DMS53 treated with DMSO at 0.1 percent for 48 hours (cell line): ENCODE measurements around the gene SORCS2.

Experiments
- DNase-seq: peaks from one replicate; lab custom pipeline; 2025; ENCODE audit not compliant: unreplicated experiment; lab: John Stamatoyannopoulos, UW

The SORCS2 gene

GRCh38 chr4:7638984-7639789 is 446.8 kb downstream of the SORCS2 start:
- DNase-seq: no peak

GRCh38 chr4:7640136-7640535 is 447.8 kb downstream of the SORCS2 start:
- no peak for DNase-seq

- no peak for DNase-seq
These were observed 449.4 kb downstream of the SORCS2 start for GRCh38 chr4:7641712-7642111.

GRCh38 chr4:7642741-7643458 is 450.6 kb downstream of the SORCS2 start:
- no peak for DNase-seq

- no peak for DNase-seq
These were observed 452.8 kb downstream of the SORCS2 start for GRCh38 chr4:7645158-7645557.

GRCh38 chr4:7645956-7646355 is 453.6 kb downstream of the SORCS2 start:
- no peak for DNase-seq

GRCh38 chr4:7646384-7647061 is 454.2 kb downstream of the SORCS2 start:
- DNase-seq: no peak

GRCh38 chr4:7647186-7647585 is 454.8 kb downstream of the SORCS2 start:
- DNase-seq: no peak

GRCh38 chr4:7647600-7648543 is 455.5 kb downstream of the SORCS2 start:
- DNase-seq: no peak

GRCh38 chr4:7648544-7649395 is 456.4 kb downstream of the SORCS2 start:
- DNase-seq: no peak

GRCh38 chr4:7649411-7649740 is 457.0 kb downstream of the SORCS2 start:
- no peak for DNase-seq

- DNase-seq: no peak
These were observed 457.6 kb downstream of the SORCS2 start for GRCh38 chr4:7649741-7650531.

GRCh38 chr4:7650606-7651385 is 458.5 kb downstream of the SORCS2 start:
- DNase-seq: no peak

- DNase-seq: no peak
These were observed 459.2 kb downstream of the SORCS2 start for GRCh38 chr4:7651461-7651921.

GRCh38 chr4:7652006-7652405 is 459.7 kb downstream of the SORCS2 start:
- DNase-seq: no peak

GRCh38 chr4:7652451-7652881 is 460.1 kb downstream of the SORCS2 start:
- DNase-seq: no peak

- DNase-seq: no peak
These were observed 460.6 kb downstream of the SORCS2 start for GRCh38 chr4:7652906-7653305.
